Ramos (cell line): ENCODE results near the gene PLOD2.

ENCODE experiments used
- in situ Hi-C: fragments of 300-500 bp; cut with MboI; formaldehyde crosslinking; loops from one replicate; pipeline ENCODE4 v1.14.3; 2022; ENCODE audit warnings: low sequenced_read_pairs; ENCODE audit not compliant: unreplicated experiment

Gene PLOD2

DNA sequence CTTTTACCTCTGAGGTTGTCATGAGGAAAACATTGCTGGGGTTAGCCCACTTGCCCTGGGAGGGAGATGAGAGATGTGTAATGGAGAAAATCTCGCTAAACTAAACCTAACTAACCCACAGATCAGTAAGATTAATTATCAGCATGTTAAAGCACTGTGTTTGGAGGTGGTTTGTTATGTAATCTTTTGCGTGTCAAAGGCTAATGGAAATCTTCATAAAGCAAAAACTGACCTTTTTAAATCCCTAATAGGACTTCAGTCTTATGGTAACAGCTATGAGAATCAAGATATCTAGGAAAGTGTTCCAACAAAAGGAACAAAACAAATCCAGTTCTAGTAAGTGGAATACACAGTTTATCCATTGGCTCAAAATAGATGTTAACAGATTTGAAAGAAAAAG is 102.7 kb downstream of the PLOD2 start:
- in situ Hi-C loops = no loop called here

DNA sequence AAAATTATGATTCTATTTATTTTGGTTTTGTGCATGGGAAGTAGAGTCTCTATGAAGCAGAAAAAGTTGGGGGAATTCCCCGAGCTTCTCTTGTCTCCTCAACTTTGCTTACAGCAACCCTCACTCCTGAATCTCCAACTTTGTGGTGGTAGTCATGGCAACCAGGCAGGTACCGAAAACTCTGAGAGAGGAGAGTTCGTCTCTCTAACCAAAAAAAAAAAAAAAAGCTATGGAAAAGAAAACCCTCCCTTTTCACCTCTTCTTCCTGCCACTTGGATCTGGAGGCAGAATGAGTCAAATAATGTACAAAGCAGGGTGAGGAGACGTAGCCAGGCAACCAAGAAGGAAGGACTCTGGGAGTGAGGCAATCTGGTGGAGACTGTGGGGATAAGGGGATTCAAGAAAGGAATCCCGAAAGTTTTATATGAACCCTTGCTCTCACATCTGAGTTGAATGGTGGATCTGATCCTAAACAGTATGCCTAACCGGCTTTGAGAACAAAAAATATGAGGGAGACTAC is 108.1 kb downstream of the PLOD2 start:
- in situ Hi-C loops = no loop called here

DNA sequence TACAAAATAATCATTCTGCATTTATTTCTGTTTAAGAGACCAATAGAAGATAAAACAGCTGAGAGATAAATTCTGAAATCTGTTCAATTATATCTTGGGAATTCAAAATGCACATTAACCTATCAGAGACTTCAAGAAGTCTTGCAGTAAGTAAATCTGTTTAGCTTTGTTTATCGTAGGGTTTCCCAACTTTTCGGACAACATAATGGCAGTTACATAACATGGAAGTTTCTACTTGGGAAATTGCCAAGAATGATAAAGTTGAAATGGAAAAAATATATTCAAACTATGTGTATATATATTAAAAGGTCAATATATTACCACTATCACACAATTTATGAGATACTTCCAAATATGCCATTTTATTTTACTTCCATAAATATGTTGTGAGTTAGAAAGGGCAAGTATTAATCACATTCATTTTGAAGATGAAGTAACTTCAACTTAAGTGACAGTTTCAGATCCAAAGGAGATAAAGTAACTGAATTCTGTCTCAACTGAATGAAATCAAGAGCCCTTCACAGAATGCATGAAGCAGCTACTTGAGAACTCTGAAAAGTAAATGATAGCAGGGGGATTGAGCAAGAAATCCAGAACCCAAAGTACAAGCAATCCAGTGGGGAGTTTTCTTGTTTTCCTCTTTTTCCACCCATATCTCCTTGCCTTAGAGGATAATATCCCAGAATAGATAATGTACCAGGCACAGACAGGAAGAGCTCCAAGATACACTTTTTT is 108.8 kb downstream of the PLOD2 start:
- in situ Hi-C loops = no loop called here

DNA sequence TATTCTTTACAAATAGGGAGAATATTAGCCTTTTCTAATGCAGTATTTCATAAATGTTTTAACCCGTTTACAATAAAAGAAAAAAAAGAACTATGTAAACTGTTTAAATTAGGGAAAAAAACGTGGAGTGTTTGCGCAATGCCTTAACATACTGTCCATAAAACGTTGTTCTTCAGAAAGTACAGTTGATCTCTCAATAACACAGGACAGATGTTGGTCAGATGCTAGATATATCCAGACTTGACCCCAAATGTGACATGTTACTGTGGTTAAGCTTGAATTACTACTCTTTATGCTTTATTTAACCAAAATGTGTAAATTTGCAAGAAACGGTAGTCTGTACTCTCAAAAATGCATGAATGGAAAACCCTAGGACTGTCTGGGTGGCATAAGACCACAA is 110.3 kb downstream of the PLOD2 start:
- in situ Hi-C loops = no loop called here

DNA sequence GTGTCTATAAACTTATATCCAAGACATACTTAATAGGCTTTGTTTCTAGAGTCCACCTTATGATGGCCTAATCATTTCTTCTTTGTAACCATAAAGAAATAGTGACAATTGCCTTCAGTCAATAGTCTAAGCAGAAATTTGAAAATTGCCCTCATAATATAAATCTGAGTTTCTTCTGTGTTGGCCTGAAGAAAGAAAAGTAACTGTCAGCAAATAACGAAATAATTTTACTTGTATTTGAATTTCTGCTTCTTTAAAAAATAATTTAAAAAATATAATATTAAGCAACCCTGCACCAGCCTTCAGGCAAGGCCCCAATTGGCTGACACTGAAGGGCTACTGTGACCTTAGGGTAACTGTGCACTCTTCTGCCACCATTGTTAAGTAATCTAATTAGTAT is 113.5 kb downstream of the PLOD2 start:
- in situ Hi-C loops = no loop called here

DNA sequence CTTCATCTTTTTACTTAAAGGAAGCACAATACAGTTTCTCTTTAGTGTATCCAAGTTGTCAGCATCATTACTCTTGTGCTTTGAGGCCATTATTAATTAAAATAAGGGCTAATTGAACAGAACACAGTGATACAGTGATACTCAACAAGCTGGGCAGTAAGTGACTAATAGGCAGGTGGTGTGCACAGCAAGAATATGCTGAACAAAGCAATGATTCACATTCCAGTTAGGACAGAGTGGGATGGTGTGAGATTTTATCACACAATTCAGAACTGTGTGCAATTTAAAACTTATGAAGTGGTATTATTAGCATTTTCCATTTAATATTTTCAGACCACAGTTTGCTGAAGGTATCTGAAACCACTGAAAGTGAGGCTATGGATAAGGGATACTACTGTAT is 116.9 kb downstream of the PLOD2 start:
- in situ Hi-C loops = no loop called here

DNA sequence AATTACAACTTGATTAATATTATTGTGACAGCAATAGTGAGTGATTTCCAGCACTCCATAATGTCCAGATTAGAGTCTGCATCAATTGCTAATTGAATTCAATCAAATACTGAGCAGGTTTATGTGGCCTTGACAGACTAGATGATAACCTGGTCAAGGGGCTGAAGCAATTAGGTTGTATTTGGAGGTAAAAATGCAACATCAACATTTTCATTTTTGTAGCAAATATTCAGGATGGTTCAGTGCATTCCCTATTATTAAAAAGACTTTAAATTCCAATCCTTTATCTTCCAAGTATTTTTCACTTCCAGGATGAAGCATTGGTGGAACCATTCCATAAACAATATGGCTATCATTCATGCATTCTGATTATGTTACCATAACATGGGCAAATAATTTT is 120.4 kb downstream of the PLOD2 start:
- in situ Hi-C loops = no loop called here

DNA sequence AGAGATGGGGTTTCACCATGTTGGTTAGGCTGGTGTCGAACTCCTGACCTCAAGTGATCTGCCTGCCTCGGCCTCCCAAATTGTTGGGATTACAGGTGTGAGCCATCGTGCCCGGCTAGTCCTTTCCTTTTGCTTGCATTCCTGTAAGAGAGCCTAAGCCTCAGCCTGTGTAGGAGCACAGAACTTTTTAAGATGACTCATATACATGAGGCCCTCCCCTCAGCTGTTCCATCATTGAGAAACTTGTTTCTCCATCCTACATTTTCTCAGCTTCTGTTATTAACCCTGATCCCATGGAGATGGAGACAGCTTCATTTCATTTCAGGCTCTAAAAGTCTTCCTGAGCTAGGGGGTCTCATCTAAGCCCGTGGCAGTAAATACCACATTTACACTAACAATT is 123.3 kb downstream of the PLOD2 start:
- in situ Hi-C loops = no loop called here

DNA sequence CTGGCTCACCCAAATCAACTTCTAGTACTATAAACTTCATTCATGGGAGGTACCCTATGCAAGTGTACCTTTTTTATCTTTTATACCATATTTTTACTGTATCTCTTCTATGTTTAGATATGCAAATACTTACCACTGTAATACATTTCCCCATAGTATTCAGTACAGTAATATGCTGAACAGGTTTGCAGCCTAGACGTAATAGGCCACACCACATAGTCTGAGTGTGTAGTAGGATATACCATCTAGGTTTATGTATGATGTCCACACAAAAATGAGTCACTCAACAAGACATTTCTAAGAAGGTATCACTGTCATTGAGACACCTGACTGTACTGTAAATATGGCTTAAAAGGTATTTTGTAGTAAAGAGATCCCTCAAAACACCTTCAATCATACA is 124.7 kb downstream of the PLOD2 start:
- in situ Hi-C loops = no loop called here

DNA sequence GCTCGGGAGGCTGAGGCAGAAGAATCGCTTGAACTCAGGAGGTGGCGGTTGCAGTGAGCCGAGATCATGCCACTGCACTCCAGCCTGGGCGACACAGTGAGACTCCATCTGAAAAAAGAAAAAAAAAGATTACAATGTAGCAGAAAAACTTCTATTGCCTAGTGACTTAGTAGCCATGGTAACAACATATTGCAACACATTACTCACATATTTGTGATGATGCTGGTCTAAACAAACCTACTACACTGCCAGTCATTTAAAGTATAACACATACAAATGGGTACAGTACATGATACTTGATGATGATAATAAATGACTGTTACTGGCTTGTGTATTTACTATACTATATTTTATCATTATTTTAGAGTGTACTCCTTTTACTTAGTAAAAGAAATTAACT is 125.6 kb downstream of the PLOD2 start:
- in situ Hi-C loops = no loop called here

DNA sequence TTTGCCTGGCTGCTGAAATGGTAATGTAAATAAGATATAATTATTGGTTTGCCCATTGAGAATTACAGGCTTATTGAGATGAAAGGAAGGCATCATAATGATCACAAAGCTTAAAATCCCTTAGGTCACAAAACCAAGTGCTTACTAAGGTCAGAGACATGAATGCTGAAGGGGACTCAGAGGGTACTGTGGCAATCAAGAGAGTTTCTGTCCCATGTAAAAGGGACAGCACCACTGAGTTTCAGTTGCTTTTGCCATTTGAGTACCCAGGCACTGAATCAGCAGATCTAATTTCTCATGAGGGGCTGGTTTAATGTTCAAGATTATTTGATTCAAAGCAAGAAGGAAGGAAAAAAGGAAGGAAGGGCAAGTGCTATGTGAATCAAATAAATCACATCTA is 127.0 kb downstream of the PLOD2 start:
- in situ Hi-C loops = no loop called here

DNA sequence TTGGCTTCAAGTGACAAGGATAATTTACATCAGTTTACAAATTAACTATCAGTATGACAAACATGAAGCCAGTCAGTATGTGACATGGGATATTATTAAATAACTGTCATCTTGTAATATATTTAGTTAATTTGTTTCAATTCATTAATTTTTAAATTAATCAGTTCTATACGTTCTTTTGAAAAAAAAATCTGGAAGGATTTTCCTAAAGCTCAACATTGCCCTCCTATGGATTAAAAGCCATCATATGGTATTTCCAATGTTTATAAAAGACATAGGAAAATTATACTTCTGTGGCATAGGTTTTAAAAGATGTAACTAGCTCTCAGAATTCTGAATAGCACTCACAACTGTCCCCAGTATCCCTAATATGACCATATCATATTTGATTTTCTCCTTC is 134.4 kb downstream of the PLOD2 start:
- in situ Hi-C loops = no loop called here

DNA sequence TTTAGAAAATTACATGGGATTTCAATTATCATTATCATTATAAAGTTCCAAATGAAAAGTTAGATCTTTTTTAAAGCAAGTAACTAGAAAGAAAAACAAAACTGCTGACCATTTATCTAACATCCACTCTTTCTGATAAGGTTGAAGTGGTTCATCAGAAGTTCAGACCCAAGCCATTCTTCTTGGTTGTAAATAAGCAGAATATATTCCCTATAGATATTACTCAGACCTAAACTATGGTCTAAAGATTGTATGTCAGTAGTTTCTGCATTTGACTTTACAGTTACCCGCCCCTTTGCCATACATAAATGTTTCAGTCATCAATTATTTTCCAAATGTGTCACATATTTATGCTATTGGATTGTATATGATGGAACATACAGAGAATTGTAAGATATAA is 136.7 kb downstream of the PLOD2 start:
- in situ Hi-C loops = no loop called here

DNA sequence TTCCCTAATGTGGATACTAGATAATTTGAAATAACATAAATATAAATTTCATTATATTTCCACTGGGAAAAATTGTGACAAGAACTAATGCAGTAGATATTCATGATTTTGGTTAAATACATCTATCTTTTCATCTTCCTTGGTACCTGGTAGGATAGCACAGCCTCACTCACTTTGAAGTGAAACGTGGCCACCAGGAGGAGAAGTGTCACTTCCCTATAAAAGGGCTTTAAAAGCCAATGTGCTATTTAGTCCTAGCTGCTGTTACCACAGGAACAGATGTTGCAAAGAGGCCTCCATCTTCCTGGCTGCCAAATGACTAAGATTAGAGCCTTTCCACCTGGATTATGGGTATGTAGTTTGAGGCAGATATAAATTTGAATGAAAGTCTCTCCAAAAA is 140.0 kb downstream of the PLOD2 start:
- in situ Hi-C loops = no loop called here

DNA sequence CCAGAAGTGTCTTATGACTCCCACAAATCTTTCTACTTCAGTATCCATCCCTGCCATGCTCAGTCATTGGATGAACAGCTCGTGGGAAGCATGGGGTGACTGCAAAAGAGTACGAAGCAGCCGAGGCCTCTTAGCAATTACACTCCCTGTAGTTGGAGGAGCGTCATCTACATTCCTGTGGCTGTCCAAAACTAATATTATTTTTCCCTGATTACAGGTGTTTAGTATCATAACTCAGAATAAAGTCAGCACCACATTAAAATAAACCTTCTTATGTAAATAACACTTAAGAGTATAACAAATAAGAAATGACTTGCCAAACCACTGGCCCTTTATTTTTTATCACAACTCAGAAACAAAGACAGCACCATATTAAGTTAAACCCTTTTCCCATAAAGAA is 141.5 kb downstream of the PLOD2 start:
- in situ Hi-C loops = no loop called here
